Stimulated activated CD4-positive, alpha-beta T cell treated with anti-CD3 and anti-CD28 coated beads, Interleukin-4, amount 100 ng/mL, for 4 hours (primary cell): ENCODE measurements around the gene TBC1D14.
A peak's percentile ranks its signal among the peaks of the same experiment; 100 is the strongest.

ENCODE experiments used
- DNase-seq, 2 experiments: peaks; one replicate each; pipeline ENCODE4 v3.0.0-alpha.2; 2020

Gene TBC1D14

DNA sequence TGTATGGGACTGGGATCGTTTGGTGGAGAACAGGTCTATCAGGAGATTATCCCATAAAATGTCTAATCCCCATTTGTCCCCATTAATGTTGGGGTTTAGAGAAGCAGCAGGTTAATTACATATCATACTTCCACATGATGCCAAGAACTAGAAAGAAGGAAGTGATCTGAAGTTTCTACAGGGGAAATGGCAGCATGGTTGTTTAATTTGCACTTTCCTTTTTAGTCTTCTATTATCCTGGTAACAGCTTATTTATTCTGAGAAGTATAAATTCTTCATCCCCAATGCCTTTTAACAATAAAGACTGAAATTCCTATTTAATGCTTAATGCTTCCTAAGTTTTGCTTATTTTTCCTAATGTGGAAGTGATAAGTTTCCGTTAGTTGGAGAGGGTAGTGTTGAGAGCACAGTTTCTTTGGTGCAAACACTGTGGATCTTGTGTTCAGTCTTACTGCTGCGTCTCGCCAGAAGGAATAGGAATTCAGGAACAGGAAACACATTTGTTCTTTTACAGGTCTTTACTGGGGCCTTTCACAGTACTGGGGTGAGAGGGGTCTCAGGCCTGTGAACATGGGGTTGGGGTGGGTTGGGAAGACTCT, 74.0 kb downstream of the TBC1D14 start:
- DNase-seq = no peak

DNA sequence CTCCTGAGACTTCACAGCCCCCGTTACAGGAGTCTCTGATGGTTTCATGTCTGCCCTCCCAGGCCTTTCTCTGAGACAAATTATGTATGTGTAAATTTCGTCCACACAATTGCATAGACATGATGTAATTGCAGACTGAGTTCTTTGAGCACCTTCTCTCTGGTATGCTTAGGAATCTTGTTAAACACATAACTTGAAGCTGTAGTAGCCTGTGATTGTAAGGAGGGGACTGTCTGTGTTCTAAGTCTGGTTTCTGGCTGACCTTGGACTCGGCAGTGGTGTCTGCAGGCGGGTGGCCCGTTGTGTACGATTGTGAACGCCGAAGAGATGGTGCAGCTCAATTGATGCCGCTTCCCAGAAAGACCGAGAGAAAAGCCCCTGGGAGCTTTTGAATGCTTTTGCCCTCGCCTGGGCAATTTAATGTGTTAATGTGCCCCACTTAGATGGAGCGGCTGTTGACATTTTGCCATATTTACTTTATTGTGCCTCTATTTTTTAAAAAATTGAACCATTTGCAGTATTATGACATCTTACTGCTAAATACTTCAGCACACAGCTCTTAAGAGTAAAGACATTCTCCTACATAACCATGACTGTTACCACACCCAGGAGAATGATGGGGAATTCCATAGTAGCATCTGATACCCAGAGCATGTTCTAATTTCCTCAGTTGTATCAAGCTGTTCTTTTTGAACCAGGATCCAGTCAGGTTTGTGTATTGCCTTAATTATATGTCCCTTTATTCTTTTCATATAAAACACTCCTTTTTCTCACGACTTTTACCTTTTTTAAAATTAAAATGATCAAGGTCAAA, 75.2 kb downstream of the TBC1D14 start:
- no peak for DNase-seq

DNA sequence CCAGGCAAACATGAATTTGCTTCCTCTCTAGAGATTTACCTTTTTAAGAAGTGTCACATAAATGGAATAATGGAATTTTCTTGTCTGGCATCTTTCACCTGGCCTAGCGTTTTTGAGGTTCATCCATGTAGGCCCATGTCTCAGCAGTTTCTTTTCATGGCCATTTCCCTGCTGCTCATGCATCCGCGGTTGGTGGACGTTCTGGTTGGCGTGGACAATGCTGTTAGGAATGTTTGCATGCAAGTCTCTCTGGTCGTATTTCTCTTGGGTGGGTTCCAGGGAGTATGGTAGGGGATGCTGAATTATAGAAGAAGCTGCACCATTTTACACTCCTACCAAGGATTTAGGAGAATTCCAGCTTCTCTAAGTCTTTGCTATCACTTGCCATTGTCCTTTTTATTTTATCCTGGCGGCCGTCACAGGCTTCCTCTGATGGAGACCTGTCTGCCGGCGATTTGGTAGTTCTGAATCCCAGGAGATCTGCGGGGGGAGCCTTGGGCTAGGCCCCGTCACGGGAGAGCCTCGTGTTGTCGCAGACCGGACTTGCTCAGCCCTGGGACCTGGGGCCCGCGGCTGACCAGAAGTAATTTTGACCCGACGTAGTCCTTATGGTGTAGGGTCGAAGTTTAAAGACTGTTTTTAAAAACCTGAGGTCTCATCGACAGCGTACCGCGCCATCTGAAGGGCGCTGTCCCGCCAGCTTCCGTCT, 76.6 kb downstream of the TBC1D14 start:
- DNase-seq = no peak

DNA sequence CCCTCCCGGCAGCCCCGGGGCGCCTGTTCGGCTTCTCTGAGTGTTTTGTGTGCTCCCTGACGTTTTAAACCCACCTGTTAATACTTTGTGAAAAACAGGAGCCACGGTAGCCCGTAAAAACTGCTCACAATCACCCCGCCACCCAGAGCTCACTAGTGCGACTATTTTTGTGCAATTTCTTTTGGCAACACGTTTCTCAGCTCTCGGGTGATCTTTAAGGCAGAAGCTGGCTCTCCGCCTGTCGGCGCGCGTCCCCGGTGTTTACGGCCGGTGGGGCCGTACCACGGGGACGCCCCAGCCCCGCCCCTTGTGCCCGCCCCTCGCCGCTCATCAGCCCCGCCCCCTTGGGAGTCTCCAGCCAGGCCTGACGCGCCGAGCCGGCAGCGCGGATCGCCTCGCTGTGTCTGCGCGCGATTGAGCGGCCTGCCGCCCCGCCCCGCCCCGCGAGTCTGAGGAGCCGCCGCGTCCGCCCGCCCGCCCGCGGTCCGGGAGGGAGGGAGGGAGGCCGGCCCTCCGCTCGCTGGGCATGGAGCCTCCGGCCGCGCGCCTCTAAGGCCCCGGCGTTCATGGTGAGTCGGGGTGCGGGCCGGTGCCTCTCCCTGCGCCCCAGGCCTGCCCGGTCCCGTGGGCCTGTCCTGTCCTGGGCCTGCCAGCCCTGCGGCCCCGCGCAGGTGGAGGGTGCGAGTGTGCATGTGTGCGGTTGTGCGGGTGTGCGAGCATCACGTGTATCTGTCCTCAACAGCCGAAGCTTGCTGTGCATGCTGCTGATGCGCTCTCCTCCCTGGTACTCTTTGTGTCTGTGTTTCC, 77.4 kb downstream of the TBC1D14 start:
- peak; percentile 90 to 93 for DNase-seq

DNA sequence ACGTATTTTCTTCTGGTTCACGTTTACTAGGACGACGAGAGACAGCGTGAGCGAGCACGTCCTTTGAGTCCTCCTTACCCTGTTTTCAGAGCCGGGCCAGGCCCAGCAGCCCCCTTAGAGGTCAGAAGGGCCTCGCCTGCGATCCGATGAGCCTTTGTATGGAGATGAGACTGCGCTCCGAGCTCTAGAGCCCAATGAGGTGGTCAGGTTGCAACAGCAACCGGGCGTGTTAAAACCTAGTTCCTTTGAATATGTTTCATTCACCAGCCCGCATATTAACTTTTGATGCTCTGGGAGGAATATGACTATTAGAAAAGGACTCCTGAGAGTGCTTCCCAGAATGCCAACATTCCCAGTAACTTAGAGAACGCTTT, 77.9 kb downstream of the TBC1D14 start:
- no peak for DNase-seq

DNA sequence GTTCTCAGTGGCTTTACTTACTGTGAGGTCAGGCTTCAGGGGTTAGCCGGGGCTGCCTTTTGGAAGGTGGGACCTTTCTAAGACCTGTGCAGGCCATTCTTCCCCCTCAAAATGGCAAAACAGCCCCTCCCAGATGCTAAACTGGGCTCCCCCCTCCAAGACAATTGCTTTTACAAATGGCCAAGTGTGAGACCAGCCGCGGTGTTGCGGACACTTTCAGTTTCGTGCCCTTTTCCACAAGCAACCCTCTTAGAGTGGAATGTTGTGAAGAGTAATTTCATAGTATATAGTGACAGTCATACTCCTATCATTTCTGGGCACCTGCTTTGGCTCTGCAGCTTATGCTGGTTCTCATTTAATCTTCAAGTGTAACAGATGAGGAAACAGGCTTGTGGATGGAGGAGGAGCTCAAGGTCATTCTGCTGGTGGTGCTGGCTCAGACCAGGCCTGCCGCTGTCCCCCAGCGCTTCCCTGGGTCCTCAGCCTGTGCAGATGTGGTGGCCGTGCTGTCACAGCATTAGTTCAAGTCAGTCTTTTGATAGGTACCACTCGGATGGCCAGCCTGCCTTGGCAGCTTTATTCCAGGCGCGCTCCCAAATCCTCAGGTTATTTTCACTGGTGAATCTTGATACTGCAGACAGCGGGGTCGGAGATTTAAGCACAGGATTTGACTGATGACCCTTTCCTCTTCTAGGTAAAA, 78.5 kb downstream of the TBC1D14 start:
- no peak for DNase-seq

DNA sequence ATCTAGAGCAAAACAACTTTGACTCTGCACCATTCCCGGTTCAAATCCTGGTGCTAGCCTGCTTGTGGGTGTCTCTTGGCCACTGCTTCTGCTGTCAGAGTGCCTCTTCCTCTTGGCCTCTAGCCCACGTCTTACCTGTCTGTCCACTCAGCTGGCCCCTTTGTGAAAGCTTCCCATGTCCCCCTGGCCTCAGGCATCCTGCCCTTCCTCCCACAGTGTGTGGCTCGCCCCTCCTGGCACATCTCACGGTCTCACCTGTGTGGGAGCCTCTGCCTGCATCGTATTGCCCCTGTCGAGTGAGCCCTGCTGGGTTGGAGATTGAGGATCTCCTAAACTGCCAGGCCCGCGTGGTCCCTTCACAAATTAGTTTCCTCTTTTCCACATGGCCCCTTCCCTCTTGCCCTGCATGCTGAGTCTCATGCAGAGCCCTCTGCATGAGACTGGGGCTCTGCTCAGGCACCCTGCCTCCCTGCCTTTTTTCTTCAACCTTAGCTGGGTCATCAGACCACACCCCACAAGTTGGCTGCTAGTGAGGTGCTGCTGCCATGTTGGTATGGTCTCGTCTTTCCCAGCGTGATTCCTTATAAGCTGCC, 79.8 kb downstream of the TBC1D14 start:
- DNase-seq = no peak

DNA sequence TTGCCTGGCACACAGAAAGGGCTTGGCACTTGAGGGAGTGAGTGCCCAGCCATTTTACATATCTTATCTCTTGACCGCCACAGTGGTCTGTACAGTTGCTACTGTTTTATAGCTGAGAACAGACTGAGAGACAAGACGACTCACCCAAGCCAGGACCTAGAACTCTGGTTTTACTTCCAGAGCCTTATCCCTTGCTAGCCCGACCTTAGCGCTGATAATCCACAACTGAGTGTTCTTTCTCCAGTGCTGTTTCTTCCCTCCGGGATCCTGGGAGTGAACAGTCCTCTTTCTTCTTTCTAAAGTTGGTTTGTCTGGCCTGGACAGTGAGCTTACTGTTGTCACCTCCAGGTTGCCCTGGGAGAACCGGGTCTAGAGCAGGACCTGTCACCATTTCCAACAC, 81.0 kb downstream of the TBC1D14 start:
- DNase-seq = no peak

DNA sequence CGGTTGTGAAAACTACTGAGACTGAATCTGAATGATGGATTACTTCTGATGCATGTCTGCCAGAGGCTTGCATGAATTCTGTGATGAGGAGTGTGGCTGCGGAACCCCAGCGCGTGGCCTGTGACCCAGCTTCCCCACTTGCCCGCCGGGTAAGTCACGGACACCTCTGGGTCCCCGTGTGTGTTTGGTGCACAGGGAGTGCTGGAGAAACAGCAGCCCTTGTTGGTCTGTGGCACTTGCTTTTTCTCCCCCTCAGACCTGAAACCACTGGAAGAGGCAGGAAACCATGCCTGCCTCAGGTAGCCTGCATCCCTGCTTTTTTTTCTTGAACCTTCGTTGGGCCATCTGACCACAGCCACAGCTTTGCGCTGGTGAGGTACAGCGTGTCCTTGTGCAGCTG, 81.6 kb downstream of the TBC1D14 start:
- no peak for DNase-seq

DNA sequence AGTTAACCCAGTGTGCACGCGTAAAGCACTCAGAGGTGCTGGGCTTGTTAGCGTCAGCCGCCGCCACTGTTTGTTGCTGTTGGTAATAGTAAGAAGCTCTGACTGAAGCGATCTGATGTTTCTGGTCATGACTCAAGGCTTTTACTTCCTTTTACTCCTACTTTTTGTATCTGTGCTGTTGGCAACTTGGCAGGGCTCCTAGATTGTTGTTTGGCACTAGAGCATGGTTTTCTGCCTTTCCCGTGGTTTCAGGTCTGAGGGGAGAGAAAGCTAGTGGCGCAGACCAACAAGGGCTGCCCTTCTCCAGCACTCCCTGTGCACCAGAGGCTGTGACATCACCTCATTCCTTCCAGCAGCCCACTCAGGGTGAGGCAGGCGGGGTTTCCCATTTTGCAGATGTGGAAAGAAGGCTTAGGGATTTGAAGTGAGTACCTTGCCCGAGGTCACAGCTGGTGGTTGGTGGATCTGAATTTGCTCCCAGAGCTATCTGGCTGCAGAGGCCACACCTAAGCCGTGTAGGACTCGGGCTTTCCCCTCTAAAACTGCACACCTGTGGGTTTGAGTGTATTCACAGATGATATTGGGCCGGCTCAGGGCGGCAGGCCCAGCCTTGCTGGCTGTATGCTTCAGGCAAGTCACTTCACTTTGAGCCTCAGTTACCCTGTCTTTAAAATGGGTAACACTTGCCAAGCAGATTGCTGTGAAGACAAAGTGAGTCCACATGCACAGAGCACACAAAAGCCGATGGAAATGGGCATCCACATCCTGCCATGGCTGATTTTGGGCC, 82.3 kb downstream of the TBC1D14 start:
- DNase-seq = no peak

DNA sequence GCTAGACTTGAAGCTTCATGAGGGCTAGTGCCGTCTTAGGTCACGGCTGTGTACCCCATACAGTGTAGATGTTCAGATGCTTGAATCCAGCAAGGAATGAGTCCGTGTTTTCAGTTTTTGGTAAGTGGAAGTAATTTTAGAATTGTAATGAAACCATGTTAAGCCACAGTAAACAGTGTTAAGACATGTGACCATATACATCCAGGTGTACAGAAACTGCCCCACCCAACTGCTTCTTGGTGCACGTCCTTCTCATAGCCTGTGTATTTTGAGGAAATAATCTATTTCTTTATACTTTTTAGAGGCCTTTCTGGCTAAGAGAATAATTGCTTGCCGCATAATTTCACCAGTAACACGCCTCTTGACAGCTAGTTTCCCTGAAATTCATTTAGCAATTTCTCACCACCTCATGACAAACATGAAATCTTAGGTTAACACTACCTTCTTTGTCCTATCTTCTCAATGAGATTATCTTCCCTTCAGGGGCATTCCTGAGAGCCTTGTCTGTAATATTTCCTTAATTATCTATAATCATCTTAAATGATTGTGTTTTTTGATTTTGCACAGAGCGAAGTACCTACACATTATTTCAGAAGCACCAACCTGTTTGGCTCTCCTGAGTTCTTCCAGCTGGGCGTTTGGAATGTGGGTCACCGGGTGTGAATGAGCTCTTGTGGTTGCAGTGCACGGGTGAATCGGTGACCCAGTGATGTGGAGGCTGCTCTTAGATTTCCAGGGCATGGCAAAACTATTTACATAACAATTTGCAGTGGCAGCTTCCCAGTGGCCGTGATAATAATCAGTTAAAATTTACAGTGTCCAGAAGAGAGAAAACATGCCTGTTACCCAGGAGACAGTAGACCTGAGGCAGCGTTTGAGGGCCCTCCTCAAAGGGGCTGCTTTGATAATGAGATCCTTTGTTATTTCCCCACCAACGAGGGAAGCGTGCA, 83.4 kb downstream of the TBC1D14 start:
- no peak for DNase-seq

DNA sequence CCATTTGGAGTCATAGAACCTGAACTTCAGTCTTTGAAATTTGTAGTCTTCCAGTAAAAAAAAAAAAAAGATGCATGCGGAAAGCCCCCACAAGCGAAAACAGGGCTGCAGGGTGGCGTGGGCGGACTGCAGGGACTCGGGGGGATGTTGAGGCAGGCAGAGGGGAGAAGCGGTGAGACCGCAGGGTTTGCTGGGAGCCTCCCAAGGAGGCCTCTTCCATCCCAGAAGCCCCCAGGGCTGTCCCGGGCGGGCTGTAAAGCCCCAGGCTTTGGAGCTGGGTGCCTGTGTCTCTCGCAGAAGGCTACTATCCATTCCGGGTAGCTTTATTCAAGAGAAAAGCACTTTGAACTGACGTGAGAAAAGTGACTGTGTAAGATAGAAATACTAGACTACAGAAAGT, 86.9 kb downstream of the TBC1D14 start:
- DNase-seq = no peak

DNA sequence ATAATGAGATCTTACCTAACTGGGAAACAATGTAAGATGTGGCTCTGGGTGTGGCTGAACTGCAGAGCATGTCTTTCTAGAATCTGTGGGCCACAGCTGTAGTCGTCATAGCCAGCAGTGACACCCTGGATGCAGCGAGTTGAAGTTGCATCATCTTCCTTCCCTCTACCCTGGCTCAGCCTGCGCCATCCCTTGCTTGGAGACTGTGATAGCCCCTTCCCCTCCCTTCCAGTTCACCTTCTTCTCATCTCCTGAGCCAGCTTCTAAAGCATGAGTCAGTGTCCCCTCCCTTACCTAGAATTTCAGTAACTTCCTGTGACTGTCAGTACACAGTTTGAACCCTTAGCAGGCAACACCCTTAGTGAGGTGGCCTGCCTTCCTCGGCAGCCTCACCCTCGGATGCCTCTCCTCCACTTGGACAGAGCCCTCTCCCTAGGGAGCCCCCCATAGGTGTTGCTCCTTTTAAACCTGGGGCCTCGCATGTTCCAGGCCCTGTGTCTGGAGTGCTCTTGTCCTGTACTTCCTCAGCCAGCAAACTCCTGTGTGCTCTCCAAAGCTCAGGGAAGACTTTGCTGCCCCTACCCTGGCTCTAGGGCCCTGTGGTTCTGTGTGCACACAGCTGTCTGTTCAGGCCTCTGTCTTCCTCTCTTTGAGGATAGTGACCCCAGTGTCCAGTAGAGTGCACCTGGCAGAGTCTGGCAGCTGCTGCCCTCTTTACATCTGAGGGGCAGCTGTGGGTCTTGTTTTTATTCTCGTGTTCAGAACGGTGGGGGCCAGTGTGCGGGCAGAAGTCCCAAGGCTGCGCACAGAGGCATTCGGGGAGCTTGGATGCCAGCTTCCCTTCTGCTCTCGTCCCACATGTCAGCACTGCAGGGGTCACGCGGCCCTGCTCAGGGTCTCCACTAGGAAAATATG, 89.8 kb downstream of the TBC1D14 start:
- DNase-seq = peak in 1 of 2 experiments; percentile 34

DNA sequence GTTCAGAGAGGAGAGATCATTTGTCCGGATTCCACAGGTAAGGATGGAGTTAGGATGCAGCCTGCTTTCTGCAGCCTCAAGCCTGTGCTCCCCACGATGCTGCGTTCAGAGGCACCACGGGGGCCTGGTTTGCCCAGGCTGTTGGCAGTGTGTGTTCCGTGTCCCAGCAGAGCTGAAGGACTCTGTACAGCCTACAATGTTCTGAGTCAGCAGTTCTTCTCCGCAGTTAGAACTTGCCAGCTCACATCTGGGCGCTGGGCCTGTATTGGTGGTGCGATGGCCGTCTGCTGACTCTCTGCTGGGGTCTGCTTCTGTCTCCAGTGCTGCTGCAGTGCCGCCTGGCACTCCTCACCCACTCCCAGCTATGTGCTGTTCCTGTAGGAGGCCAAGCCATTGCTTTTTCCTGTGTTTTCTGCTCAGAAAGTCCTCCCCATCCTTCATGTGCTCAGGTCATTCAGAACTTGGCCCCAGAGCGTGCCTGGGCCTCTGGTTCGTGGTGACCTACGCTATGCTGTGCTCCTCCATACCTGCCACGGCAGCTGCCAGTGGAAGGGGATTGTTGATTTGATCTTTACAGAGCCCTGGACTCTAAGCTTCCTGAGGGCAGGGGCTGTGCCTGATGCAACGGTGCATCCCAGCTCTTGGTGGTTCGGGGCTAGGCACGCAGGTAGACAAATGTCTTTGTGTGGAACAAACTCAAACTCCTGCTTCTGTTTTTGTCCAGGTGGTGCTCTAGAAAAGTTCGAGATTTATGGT, 91.0 kb downstream of the TBC1D14 start:
- DNase-seq = no peak

DNA sequence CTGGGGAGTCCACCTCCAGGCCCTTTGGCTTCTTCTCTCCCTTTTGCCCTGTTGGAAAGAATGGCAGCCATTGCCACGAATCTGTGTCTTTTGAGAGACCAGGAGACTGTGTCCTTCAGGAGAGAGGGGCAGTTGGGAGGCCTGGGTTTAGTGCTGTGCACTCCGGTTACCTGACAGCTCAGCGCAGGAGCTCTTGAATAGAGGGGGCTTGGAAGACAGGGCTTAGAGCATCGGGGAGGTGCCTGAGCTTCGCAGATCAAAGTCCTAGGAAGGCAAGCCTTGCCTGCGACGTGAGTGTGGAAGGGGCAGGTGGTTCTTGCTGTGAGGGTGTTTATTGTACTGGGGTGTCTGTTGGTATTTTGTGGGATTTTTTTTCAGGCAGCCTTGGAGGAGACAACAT, 91.6 kb downstream of the TBC1D14 start:
- DNase-seq = no peak

DNA sequence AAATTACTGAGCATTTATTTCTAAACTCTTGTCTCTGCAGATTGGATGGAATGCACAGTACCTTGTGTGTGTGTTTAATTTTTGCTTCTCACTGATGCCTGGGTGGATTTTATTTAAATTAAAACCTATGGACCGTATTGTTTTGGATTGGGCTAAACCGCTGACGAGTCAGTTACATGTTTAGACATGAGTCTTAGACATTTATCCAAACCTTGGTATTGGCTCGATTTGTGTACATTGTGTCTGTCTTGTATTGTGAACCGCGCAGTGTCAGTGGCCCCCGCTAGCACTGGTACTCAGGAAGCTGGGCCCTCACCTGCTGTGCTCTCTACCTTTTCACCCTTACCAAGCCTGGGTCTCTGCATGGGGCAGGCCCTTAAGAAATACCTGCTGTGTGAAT, 92.7 kb downstream of the TBC1D14 start:
- DNase-seq = no peak

DNA sequence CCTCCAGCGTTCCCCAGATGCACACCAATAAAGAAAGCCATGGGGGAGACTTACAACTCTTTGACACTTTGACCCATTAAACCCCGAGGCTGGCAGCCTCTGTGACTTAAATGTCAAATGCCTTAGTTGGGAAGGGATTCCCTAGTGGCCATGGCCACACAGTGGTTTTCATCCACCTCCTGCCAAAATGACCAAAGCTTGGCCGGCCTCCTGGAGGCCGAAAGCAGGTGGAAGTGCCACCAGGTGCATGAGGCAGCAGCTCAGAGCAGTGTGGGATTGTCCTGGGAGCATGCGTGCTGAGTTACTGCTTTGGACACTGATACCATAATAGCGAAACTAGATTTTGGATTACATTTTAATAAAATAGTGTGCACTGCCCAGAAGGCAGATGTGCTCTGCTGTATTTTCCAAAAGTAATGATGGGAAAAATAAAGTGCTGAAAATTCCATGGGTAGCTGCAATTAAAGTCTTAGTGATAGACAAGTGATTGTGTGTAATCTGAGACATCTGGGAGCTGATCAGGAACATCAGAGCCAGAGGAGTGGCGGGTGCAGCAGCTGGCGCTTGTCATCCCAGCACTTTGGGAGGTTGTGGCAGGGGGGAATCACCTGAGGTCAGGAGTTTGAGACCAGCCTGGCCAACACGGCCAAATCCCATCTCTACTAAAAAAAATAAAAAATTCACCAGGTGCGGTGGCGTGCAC, 93.7 kb downstream of the TBC1D14 start:
- no peak for DNase-seq

DNA sequence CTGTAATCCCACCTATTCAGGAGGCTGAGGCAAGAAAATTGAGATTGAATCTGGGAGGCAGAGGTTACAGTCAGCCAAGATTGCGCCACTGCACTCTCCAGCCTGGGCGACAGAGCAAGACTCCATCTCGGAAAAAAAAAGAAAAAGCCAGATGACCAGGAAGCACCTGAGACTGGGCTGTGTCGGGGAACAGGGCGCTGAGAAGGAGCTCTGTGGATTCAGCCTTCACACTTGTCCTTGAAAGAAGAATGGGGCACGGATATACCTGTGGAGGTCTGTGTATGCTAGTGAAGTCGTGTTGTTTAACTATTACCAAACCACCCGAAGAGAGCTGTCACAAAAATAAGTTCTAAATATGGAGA, 94.2 kb downstream of the TBC1D14 start:
- DNase-seq = no peak
